ENCODE measurements around the gene SAMD4A. TPM values are rescaled to one million over a fixed set of nuclear protein-coding genes. Genes with fewer than 3 reads are reported as not detected.

Gene SAMD4A
- polyA plus RNA-seq, 3 donors = 3.2 to 8.6 (median 4.2) TPM

- Histone ChIP-seq H3K9me3 (replicated peaks in 1 of 2; ENCODE audit: control insufficient read depth in 1 of 2, insufficient read depth in 1 of 2, low read length in 2 of 2) (no peaks in the 10 kb centered on the region), H3K27ac (ENCODE audit: low read depth in 1 of 2, low read length in 2 of 2) (no peak overlapping the region), H2AFZ (ENCODE audit: insufficient read depth, low read depth, low read length, poor library complexity, severe bottlenecking) (no peak overlapping the region), H3K36me3 (replicated peaks in 1 of 2; ENCODE audit: control insufficient read depth in 1 of 2, insufficient read depth in 2 of 2, low read length in 2 of 2) (no peaks in the 10 kb centered on the region), H3K4me2 (replicated peaks; ENCODE audit: extremely low read depth, low read length, poor library complexity, severe bottlenecking) (no peak overlapping the region), H3K4me1 (ENCODE audit: control insufficient read depth in 1 of 2, insufficient read depth in 2 of 2, low read length in 2 of 2) (no peaks in the 10 kb centered on the region), H3K9ac (ENCODE audit: insufficient read depth, low read length, poor library complexity, severe bottlenecking) (no peak overlapping the region), H3K27me3 (ENCODE audit: control insufficient read depth in 2 of 2, insufficient read depth in 2 of 2, low read length in 2 of 2) (no peaks in the 10 kb centered on the region), H3K79me2 (ENCODE audit: insufficient read depth, low read length) (no peaks in the 10 kb centered on the region), H4K20me1 (ENCODE audit: insufficient read depth, low read length) (no peaks in the 10 kb centered on the region), H3K4me3 (replicated peaks in 1 of 3; ENCODE audit: low read depth in 2 of 3, low read length in 3 of 3) (no peak overlapping the region)
- Mint-ChIP-seq H3K4me1 (peaks cover 2% of the 10 kb centered on the region), H3K9me3 (peaks cover 0 to 2% (median 0%) of the 10 kb centered on the region in 7 donors), H3K27me3 (ENCODE audit: low read depth in 3 of 3) (peaks cover 3 to 15% (median 8%) of the 10 kb centered on the region in 3 donors), H3K36me3 (no peaks in the 10 kb centered on the region), H3K27ac (no peak overlapping the region), H3K4me3 (no peak overlapping the region)
- 80% methylated on average over 1 of the region's 2 CpGs for WGBS (ENCODE audit: insufficient coverage)
- no peak for TF ChIP-seq CTCF (IDR thresholded peaks at IDR 0.05)
- no peak for DNase-seq
- intact Hi-C loops (cut with micrococcal nuclease) = no loop called here
These were observed 22.1 kb downstream of the SAMD4A start for GRCh38 chr14:54589076-54589475.

- Histone ChIP-seq H3K27me3 (ENCODE audit: control insufficient read depth in 2 of 2, insufficient read depth in 2 of 2, low read length in 2 of 2) (no peaks in the 10 kb centered on the region), H3K4me3 (replicated peaks in 1 of 3; ENCODE audit: low read depth in 2 of 3, low read length in 3 of 3) (no peak overlapping the region), H4K20me1 (ENCODE audit: insufficient read depth, low read length) (no peaks in the 10 kb centered on the region), H3K79me2 (ENCODE audit: insufficient read depth, low read length) (no peaks in the 10 kb centered on the region), H3K4me2 (replicated peaks; ENCODE audit: extremely low read depth, low read length, poor library complexity, severe bottlenecking) (no peak overlapping the region), H3K9ac (ENCODE audit: insufficient read depth, low read length, poor library complexity, severe bottlenecking) (no peak overlapping the region), H3K36me3 (replicated peaks in 1 of 2; ENCODE audit: control insufficient read depth in 1 of 2, insufficient read depth in 2 of 2, low read length in 2 of 2) (no peaks in the 10 kb centered on the region), H3K4me1 (ENCODE audit: control insufficient read depth in 1 of 2, insufficient read depth in 2 of 2, low read length in 2 of 2) (no peaks in the 10 kb centered on the region), H3K27ac (ENCODE audit: low read depth in 1 of 2, low read length in 2 of 2) (no peak overlapping the region), H2AFZ (ENCODE audit: insufficient read depth, low read depth, low read length, poor library complexity, severe bottlenecking) (no peak overlapping the region), H3K9me3 (replicated peaks in 1 of 2; ENCODE audit: control insufficient read depth in 1 of 2, insufficient read depth in 1 of 2, low read length in 2 of 2) (no peaks in the 10 kb centered on the region)
- no peaks in the 10 kb centered on the region for H3K36me3 Mint-ChIP-seq
- intact Hi-C loops (cut with micrococcal nuclease) = no loop called here
- peaks cover 2% of the 10 kb centered on the region for H3K4me1 Mint-ChIP-seq
- no peak for DNase-seq
- H3K27me3 Mint-ChIP-seq (ENCODE audit: low read depth in 3 of 3) = peaks cover 3 to 15% (median 11%) of the 10 kb centered on the region in 3 donors
- H3K9me3 Mint-ChIP-seq = peaks cover 0 to 2% (median 0%) of the 10 kb centered on the region in 7 donors
- H3K4me3 Mint-ChIP-seq = no peak overlapping the region
- no peak overlapping the region for H3K27ac Mint-ChIP-seq
- WGBS (ENCODE audit: insufficient coverage) = 100% methylated on average over 4 of the region's 4 CpGs
- no peak for TF ChIP-seq CTCF (IDR thresholded peaks at IDR 0.05)
These were observed 22.9 kb downstream of the SAMD4A start for GRCh38 chr14:54589843-54590242.
